ENCODE measurements around the gene PRDM1.

The PRDM1 gene

DNA sequence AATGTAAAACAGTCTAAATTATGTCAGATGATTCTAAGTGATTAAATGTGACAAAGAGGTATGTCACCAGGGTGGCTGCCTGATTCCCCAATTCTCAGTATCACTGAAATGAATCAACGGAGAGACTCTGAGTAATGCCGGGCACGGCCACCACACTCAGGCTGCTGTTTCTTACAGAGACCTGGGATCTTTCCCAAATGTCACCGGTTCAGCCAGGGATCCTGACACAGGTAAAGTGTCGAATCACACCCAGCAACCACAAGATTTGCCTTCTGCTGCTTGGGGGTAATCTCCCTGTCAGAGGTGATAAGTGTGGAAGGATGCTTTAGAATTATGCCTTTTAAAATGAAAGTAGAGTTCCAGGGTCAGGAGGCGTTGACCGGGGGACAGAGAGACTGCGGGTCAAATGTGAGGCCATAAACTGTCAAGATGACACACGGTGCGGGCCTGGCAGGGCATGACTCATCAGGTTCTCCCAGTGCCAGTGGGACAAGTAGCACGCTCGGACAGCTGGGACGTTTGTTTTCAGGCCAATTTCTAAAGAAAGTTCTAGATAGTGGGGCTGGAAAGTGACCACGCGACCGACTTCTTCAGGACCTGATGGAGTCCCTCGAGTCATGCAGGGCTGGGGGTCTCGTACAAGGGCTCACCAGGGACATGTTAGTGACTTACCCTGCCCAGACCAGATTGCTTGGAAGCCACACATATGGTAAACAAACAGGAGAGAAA lies 48.9 kb downstream of the PRDM1 start:
- TF ChIP-seq CTCF (IDR thresholded peaks at IDR 0.05; ENCODE audit: insufficient read depth, missing control alignments) = no peak
- FAIRE-seq = no peak
- DNase-seq (ENCODE audit: insufficient read length, low spot score) = no peak

- FAIRE-seq (no peak), DNase-seq (ENCODE audit: insufficient read length, low spot score) (no peak)
- no peak for TF ChIP-seq CTCF (IDR thresholded peaks at IDR 0.05; ENCODE audit: insufficient read depth, missing control alignments)
Observed at GRCh38 chr6:106135911-106136571, 49.9 kb downstream of the PRDM1 start.

- FAIRE-seq (no peak), DNase-seq (ENCODE audit: insufficient read length, low spot score) (no peak)
- no peak for TF ChIP-seq CTCF (IDR thresholded peaks at IDR 0.05; ENCODE audit: insufficient read depth, missing control alignments)
Observed at GRCh38 chr6:106136845-106137244, 50.7 kb downstream of the PRDM1 start.

GRCh38 chr6:106138151-106138550 lies 52.0 kb downstream of the PRDM1 start:
- DNase-seq (ENCODE audit: insufficient read length, low spot score) (no peak), FAIRE-seq (no peak)
- TF ChIP-seq CTCF (IDR thresholded peaks at IDR 0.05; ENCODE audit: insufficient read depth, missing control alignments) = no peak

DNA sequence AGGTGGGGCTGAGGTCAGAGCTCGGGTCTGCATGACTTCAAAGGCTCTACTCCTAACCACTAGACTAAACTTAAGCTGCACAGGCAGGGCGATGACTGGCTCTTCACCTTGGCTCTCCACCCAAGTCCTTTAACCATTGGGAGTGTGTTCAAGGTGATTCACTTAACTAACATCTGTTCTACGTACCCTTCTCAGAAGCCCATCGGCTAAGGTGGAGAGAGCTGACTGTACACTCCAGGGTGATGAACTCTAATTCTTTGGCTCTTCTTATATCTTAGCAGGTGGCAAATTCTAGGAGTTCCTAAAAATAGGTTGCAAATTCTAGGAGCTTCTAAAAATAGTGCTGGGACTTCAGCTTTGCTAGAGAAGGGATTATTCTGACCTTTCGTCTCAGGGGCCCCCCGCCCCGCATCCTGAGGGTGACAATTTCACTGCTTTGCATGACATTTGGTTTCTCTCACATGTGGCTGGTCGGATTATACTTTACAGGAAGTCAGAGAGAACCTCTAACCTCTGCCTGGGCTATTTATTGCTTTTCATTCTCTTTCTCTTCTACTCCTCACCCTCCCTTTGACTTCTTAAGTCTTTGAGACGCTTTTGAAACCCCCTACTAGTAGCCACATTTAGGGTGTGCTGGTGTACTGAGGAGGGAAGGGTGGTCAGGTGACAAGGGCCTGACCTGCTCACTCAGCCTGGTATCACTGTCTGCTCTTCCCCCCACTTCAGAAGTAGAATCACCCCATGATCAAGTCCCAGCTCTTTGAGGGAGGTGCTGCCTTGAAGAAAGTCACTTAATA lies 55.5 kb downstream of the PRDM1 start:
- DNase-seq (ENCODE audit: insufficient read length, low spot score) (no peak), FAIRE-seq (no peak)
- TF ChIP-seq CTCF (IDR thresholded peaks at IDR 0.05; ENCODE audit: insufficient read depth, missing control alignments) = no peak

- TF ChIP-seq CTCF (IDR thresholded peaks at IDR 0.05; ENCODE audit: insufficient read depth, missing control alignments) = no peak
- DNase-seq (ENCODE audit: insufficient read length, low spot score) (no peak), FAIRE-seq (no peak)
Observed at GRCh38 chr6:106142876-106143431, 56.8 kb downstream of the PRDM1 start.
